Measurements from ENCODE around the gene DBNL.
A peak's percentile ranks its signal among the peaks of the same experiment; 100 is the strongest.

The DBNL gene

GRCh38 chr7:44065431-44066110 lies 21.1 kb downstream of the DBNL start, which contains the start of gene PGAM2:
Gene PGAM2 (minus strand): TSS chr7:44065567. CDS start chr7:44065529, 38 bp downstream.
- Histone ChIP-seq H3K27me3 (no peaks in the 10 kb centered on the region), H3K36me3 (0 out of 2 replicates have a peak, but pooled peaks cover 2% of the 10 kb centered on the region), H3K4me1 (peaks cover 14% of the 10 kb centered on the region), H3K9me3 (no peaks in the 10 kb centered on the region), H3K4me3 (ENCODE audit: low read depth, low read length) (peak within 1 kb of the TSS; percentile 66)
- DNase-seq = peak; percentile 77
- TF ChIP-seq CTCF (IDR thresholded peaks at IDR 0.05; ENCODE audit: low read depth, low read length) = no peak

GRCh38 chr7:44066111-44066460 lies 21.6 kb downstream of the DBNL start:
- peaks cover 14% of the 10 kb centered on the region for H3K4me1 ChIP-seq
- no peaks in the 10 kb centered on the region for H3K9me3 ChIP-seq
- no peak for DNase-seq
- H3K36me3 ChIP-seq = 0 out of 2 replicates have a peak, but pooled peaks cover under 1% of the 10 kb centered on the region
- TF ChIP-seq CTCF (IDR thresholded peaks at IDR 0.05; ENCODE audit: low read depth, low read length) = no peak
- peak overlapping the region; percentile 66; the same call in 1 of the 2 replicates for H3K4me3 ChIP-seq (ENCODE audit: low read depth, low read length)
- no peaks in the 10 kb centered on the region for H3K27me3 ChIP-seq

- H3K27me3 ChIP-seq = no peaks in the 10 kb centered on the region
- no peak for TF ChIP-seq CTCF (IDR thresholded peaks at IDR 0.05; ENCODE audit: low read depth, low read length)
- H3K4me3 ChIP-seq (ENCODE audit: low read depth, low read length) = no peak overlapping the region
- no peaks in the 10 kb centered on the region for H3K36me3 ChIP-seq
- no peak for DNase-seq
- peaks cover 14% of the 10 kb centered on the region for H3K4me1 ChIP-seq
- no peaks in the 10 kb centered on the region for H3K9me3 ChIP-seq
These were observed 22.1 kb downstream of the DBNL start for GRCh38 chr7:44066494-44067063.

GRCh38 chr7:44067064-44067951 lies 22.8 kb downstream of the DBNL start:
- no peaks in the 10 kb centered on the region for H3K9me3 ChIP-seq
- H3K4me1 ChIP-seq = peaks cover 19% of the 10 kb centered on the region
- H3K4me3 ChIP-seq (ENCODE audit: low read depth, low read length) = no peak overlapping the region
- no peaks in the 10 kb centered on the region for H3K36me3 ChIP-seq
- H3K27me3 ChIP-seq = no peaks in the 10 kb centered on the region
- TF ChIP-seq CTCF (IDR thresholded peaks at IDR 0.05; ENCODE audit: low read depth, low read length) = no peak
- DNase-seq = no peak

- H3K27me3 ChIP-seq = no peaks in the 10 kb centered on the region
- H3K4me1 ChIP-seq = peaks cover 24% of the 10 kb centered on the region
- no peaks in the 10 kb centered on the region for H3K9me3 ChIP-seq
- H3K4me3 ChIP-seq (ENCODE audit: low read depth, low read length) = no peak overlapping the region
- no peak for TF ChIP-seq CTCF (IDR thresholded peaks at IDR 0.05; ENCODE audit: low read depth, low read length)
- no peaks in the 10 kb centered on the region for H3K36me3 ChIP-seq
- DNase-seq = no peak
These were observed 23.6 kb downstream of the DBNL start for GRCh38 chr7:44068054-44068453.

All from BE2C (cell line).